KG1 (cell line): ENCODE measurements around the gene APOC1.
A peak's percentile ranks its signal among the peaks of the same experiment; 100 is the strongest.
"Not testable (repeated sequence)": the region's sequence is repeated elsewhere in the genome, so short reads cannot be mapped to it uniquely, and the experiment has no call there.

Source experiments
- DNase-seq: peaks from one replicate; lab custom pipeline; 2025; lab: John Stamatoyannopoulos, UW

APOC1 gene

GRCh38 chr19:44914433-44915206 is at the start of gene APOC1:
Gene APOC1, plus strand, starts transcription at chr19:44914608. Its CDS starts 284 bp downstream, at chr19:44914892.
- DNase-seq = peak; percentile 34

- DNase-seq = no peak
Observed at GRCh38 chr19:44865196-44865767, 49.1 kb upstream of the APOC1 start.

- DNase-seq = no peak
Observed at GRCh38 chr19:44866664-44867063, 47.7 kb upstream of the APOC1 start.

- DNase-seq = no peak
Observed at GRCh38 chr19:44867578-44867977, 46.8 kb upstream of the APOC1 start.

GRCh38 chr19:44869733-44870470 is 44.5 kb upstream of the APOC1 start:
- no peak for DNase-seq

- DNase-seq = no peak
Observed at GRCh38 chr19:44871809-44872208, 42.6 kb upstream of the APOC1 start.

GRCh38 chr19:44872661-44873060 is 41.7 kb upstream of the APOC1 start:
- no peak for DNase-seq

GRCh38 chr19:44874317-44874716 is 40.1 kb upstream of the APOC1 start:
- no peak for DNase-seq

GRCh38 chr19:44875666-44876451 is 38.5 kb upstream of the APOC1 start:
- no peak for DNase-seq

GRCh38 chr19:44876930-44877535 is 37.4 kb upstream of the APOC1 start:
- DNase-seq = no peak

- DNase-seq = no peak
Observed at GRCh38 chr19:44878120-44878865, 36.1 kb upstream of the APOC1 start.

- DNase-seq = no peak
Observed at GRCh38 chr19:44879309-44880065, 34.9 kb upstream of the APOC1 start.

GRCh38 chr19:44882063-44882462 is 32.3 kb upstream of the APOC1 start:
- no peak for DNase-seq

- not testable (repeated sequence) for DNase-seq
Observed at GRCh38 chr19:44882619-44883397, 31.6 kb upstream of the APOC1 start.

GRCh38 chr19:44883922-44884321 is 30.5 kb upstream of the APOC1 start:
- DNase-seq = no peak

- no peak for DNase-seq
Observed at GRCh38 chr19:44884566-44884965, 29.8 kb upstream of the APOC1 start.

- DNase-seq = no peak
Observed at GRCh38 chr19:44886141-44886540, 28.3 kb upstream of the APOC1 start.

- no peak for DNase-seq
Observed at GRCh38 chr19:44887648-44888047, 26.8 kb upstream of the APOC1 start.

- DNase-seq = not testable (repeated sequence)
Observed at GRCh38 chr19:44888335-44888734, 26.1 kb upstream of the APOC1 start.
